ENCODE measurements around the gene PTPRD. TPM values are rescaled to one million over a fixed set of nuclear protein-coding genes. Genes with fewer than 3 reads are reported as not detected.

PTPRD gene
- total RNA-seq, 1 donor from 2014 or later, result 109 TPM

DNA sequence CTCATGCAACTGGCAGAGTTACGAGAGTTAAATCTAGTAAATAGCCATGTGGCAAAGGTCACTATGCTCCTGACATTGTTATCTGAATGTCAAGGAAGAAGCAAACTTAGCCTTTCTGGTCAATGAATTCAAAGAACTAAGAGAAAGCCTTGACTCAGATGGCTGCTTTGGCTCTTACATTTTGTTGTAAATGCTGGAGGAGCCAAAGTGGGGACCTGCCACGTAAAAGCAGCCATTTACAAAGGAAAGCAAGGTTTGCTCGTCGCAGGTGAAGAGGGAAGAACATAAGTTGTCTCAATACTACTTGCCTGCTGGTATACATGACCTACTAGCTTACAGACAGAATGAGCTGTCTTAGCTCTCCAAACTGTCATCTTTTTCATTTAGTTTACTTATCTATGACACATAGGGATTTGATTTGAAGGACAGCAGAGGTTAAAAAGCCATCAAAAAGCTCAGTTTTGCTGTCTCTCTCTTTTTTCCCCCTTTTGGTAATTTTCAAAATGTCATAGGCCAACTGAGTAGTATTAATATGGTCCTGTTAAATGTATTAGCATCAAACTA, 1760.4 kb downstream of the PTPRD start:
- DNase-seq (ENCODE audit: low spot score in 2 of 2, unreplicated experiment in 2 of 2), result no peak
- peaks cover 6% of the 10 kb centered on the region for H3K36me3 Mint-ChIP-seq
- H3K27me3 Mint-ChIP-seq (ENCODE audit: low read depth), result peaks cover 2% of the 10 kb centered on the region
- peaks cover 8% of the 10 kb centered on the region for H3K9me3 Mint-ChIP-seq
- TF ChIP-seq, protein P1, sequence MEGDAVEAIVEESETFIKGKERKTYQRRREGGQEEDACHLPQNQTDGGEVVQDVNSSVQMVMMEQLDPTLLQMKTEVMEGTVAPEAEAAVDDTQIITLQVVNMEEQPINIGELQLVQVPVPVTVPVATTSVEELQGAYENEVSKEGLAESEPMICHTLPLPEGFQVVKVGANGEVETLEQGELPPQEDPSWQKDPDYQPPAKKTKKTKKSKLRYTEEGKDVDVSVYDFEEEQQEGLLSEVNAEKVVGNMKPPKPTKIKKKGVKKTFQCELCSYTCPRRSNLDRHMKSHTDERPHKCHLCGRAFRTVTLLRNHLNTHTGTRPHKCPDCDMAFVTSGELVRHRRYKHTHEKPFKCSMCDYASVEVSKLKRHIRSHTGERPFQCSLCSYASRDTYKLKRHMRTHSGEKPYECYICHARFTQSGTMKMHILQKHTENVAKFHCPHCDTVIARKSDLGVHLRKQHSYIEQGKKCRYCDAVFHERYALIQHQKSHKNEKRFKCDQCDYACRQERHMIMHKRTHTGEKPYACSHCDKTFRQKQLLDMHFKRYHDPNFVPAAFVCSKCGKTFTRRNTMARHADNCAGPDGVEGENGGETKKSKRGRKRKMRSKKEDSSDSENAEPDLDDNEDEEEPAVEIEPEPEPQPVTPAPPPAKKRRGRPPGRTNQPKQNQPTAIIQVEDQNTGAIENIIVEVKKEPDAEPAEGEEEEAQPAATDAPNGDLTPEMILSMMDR (IDR thresholded peaks at IDR 0.05; ENCODE audit: unreplicated experiment), result no peak
- H3K27ac Mint-ChIP-seq, result no peak overlapping the region
- peaks cover 54% of the 10 kb centered on the region for H3K4me1 Mint-ChIP-seq
- H3K4me3 Mint-ChIP-seq, result no peak overlapping the region

DNA sequence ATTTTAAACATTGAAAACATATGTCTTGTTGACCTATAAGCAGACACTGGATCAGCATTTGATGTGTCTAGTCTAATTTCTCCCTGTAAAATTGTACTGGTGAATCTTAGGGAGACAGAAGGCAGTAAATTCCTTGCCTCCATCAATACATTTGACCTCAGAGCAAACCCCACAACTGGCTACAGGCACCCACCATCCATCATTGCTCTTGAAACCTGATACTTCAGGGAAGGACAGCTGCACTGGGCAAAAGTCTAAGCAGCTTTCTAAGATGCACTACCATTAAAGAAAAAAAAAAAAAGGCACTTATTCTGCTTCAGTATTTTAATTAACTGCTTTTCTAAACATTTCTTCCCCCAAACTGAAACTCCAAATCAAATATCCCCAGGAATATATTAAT, 1761.9 kb downstream of the PTPRD start:
- peaks cover 6% of the 10 kb centered on the region for H3K36me3 Mint-ChIP-seq
- no peaks in the 10 kb centered on the region for H3K27me3 Mint-ChIP-seq (ENCODE audit: low read depth)
- H3K27ac Mint-ChIP-seq, result no peak overlapping the region
- peaks cover 8% of the 10 kb centered on the region for H3K9me3 Mint-ChIP-seq
- DNase-seq (ENCODE audit: low spot score in 2 of 2, unreplicated experiment in 2 of 2), result no peak
- TF ChIP-seq, protein P1 (IDR thresholded peaks at IDR 0.05; ENCODE audit: unreplicated experiment), result no peak
- H3K4me3 Mint-ChIP-seq, result no peak overlapping the region
- H3K4me1 Mint-ChIP-seq, result peaks cover 45% of the 10 kb centered on the region

DNA sequence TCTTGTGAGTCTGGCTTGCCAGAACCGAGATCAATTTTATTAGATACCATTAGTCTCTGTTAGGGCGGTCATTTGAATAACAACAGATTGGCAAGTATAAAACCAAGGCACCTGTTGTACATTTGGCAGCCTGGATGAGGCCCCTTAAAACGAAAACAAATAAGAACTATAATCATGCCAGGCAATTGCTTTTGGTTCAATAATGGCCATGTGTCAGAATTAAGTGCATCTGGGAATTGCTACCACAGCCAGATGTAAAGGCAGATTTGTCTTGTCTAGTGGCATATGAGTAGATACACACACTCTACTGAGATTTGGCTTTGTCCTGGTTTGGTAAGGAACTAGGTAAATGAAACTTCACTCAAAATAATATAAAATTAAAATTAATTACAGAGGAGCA, 1767.0 kb downstream of the PTPRD start:
- H3K9me3 Mint-ChIP-seq, result peaks cover 8% of the 10 kb centered on the region
- no peaks in the 10 kb centered on the region for H3K27me3 Mint-ChIP-seq (ENCODE audit: low read depth)
- DNase-seq (ENCODE audit: low spot score in 2 of 2, unreplicated experiment in 2 of 2), result no peak
- H3K27ac Mint-ChIP-seq, result no peak overlapping the region
- no peak overlapping the region for H3K4me3 Mint-ChIP-seq
- peaks cover 6% of the 10 kb centered on the region for H3K36me3 Mint-ChIP-seq
- TF ChIP-seq, protein P1 (IDR thresholded peaks at IDR 0.05; ENCODE audit: unreplicated experiment), result no peak
- peaks cover 8% of the 10 kb centered on the region for H3K4me1 Mint-ChIP-seq

DNA sequence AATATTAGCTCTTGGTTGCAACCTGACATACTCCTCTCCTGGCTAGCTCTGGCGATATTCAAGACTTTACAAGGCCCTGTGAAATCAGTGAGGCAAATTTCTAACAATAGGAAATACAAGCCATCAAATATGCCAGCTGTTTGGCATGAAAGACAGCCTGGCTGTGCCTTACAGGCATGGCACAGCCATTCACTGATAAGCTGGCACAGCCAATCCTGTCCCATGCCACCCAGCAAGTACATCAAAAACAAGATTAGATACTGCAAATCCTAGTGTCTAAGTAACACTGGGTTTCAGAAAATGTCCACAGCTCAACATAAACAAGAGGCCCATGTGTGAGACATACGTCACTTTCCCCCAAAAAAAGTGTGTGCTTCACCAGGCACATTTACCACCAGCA, 1767.4 kb downstream of the PTPRD start:
- H3K4me1 Mint-ChIP-seq, result peaks cover 3% of the 10 kb centered on the region
- H3K36me3 Mint-ChIP-seq, result peaks cover 6% of the 10 kb centered on the region
- H3K27ac Mint-ChIP-seq, result no peak overlapping the region
- TF ChIP-seq, protein P1 (IDR thresholded peaks at IDR 0.05; ENCODE audit: unreplicated experiment), result no peak
- H3K9me3 Mint-ChIP-seq, result peaks cover 8% of the 10 kb centered on the region
- H3K4me3 Mint-ChIP-seq, result no peak overlapping the region
- no peak for DNase-seq (ENCODE audit: low spot score in 2 of 2, unreplicated experiment in 2 of 2)
- no peaks in the 10 kb centered on the region for H3K27me3 Mint-ChIP-seq (ENCODE audit: low read depth)

DNA sequence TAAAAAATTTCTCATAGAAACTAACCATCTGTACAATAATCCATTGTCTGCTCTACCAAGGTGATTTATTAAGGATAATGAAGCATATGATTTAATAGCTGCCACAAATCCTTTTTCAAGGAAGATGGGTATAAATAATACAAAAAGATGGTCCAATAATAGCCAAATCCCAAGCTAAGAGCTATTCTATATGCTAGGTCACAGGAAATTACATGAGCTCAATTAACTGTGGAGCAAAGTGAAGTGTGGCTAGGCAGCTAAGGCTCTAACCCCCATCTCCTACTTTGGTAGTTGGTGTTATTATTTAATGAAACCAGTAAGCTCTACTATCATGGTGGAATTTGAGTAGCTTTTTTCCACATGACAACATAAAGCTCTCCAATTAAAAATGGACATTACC, 1768.3 kb downstream of the PTPRD start:
- Mint-ChIP-seq H3K27me3 (ENCODE audit: low read depth) (no peaks in the 10 kb centered on the region), H3K4me3 (no peak overlapping the region), H3K36me3 (peaks cover 6% of the 10 kb centered on the region), H3K9me3 (peaks cover 8% of the 10 kb centered on the region), H3K4me1 (no peaks in the 10 kb centered on the region), H3K27ac (no peak overlapping the region)
- TF ChIP-seq, protein P1 (IDR thresholded peaks at IDR 0.05; ENCODE audit: unreplicated experiment), result no peak
- no peak for DNase-seq (ENCODE audit: low spot score in 2 of 2, unreplicated experiment in 2 of 2)

Measured in mesothelial cell of epicardium (in vitro differentiated cells).